Upper lobe of left lung (tissue), 4 donors: ENCODE measurements around the gene HOMER2.

Source experiments
- CTCF ChIP-seq, 6 experiments: fragments of 450-650 bp in 4 of 6; fragments of 200-600 bp in 2 of 6; sonication (generic) in 2 of 6; IDR thresholded peaks; one replicate each; pipeline ENCODE4 v1.5.1; 2016 to 2019; ENCODE audit warnings: antibody characterized with exemption in 6 of 6
- EP300 ChIP-seq, 4 donors: sonication (generic); formaldehyde crosslinking; IDR thresholded peaks; one replicate each; pipeline ENCODE4 v1.5.1; 2017; ENCODE audit warnings: antibody characterized with exemption in 4 of 4, control low read depth in 2 of 4
- POLR2A ChIP-seq, 4 donors: fragments of 450-650 bp; IDR thresholded peaks; one replicate each; pipeline ENCODE4 v1.5.1; 2016 to 2017; ENCODE audit warnings: antibody characterized with exemption in 4 of 4, mild to moderate bottlenecking in 2 of 4
- POLR2AphosphoS5 ChIP-seq, 2 donors: sonication (generic); formaldehyde crosslinking; IDR thresholded peaks; one replicate each; pipeline ENCODE4 v1.5.1; 2017; ENCODE audit warnings: antibody characterized with exemption in 2 of 2

DNA sequence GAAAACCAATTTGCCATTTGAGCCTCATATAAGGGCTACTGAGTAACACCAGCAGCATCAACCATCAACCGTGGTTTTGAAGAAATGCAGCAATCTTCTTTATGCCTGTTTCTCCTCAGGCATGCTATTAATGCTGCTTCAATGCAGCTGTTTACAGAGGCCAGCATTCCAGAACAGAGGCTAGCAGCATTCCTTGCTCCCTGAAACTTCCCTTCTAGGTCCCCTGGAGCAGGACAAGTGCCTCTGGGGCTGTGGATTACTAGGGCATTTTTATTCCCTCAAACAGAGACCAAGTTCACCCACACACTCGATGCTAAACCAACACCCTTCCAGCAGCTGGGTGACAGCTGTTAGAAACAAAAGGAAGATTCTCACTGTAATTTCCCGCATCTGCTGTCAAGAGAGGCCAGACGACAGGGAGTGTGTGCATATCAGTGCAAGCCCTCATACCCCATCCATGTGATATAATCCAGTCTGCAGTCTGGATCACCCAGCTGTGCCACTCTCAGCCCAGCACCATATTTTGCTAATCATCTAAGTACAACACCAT is 57.5 kb downstream of the HOMER2 start:
- TF ChIP-seq CTCF (IDR thresholded peaks at IDR 0.05) = no peak
- no peak for TF ChIP-seq EP300 (IDR thresholded peaks at IDR 0.05)
- no peak for TF ChIP-seq POLR2AphosphoS5 (IDR thresholded peaks at IDR 0.05)
- TF ChIP-seq POLR2A (IDR thresholded peaks at IDR 0.05) = no peak
